Kidney capillary endothelial cell (primary cell): Measurements from ENCODE around the gene SESN1.
"Not testable (repeated sequence)": the region's sequence is repeated elsewhere in the genome, so short reads cannot be mapped to it uniquely, and the experiment has no call there.

Experiments used
- DNase-seq: peaks from one replicate; pipeline ENCODE4 v3.0.0-alpha.2; 2018; ENCODE audit warnings: low spot score

The SESN1 gene

DNA sequence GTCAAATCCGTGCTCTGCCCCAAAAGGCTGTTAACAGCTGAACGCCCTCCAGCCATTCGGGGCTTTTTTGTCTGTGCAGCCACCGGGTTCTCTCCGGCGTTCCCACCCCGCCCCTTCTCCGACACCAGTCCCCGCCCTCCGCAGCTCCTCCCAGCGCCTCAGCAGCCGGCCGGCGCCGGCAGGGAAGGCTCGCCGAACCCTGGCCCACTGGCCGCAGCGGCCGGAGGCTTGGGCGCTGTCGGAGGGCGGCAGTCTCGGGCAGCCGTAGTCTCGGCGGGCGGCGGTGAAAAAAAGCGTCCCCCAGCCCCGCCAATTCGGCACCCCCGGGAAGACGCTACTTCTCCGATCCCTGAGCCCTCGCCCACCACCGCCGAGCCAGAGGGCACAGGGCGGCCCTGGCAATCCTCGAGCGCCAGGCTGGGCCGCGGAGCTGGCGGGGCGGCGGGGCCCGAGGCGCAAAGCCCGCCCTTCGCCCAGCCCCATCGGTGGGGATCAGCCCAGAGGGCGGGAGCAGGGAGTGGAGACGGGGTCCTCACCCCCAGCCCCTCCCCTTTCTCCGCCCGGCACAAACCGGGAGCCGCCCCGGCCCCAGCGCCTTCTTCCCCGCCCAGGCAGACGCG is at the start of gene SESN1:
TSS of gene SESN1 (minus strand) at position 431 of the 620 bp plus-strand sequence. CDS start 773 bp downstream, outside the sequence.
- DNase-seq, result peak; percentile 85

DNA sequence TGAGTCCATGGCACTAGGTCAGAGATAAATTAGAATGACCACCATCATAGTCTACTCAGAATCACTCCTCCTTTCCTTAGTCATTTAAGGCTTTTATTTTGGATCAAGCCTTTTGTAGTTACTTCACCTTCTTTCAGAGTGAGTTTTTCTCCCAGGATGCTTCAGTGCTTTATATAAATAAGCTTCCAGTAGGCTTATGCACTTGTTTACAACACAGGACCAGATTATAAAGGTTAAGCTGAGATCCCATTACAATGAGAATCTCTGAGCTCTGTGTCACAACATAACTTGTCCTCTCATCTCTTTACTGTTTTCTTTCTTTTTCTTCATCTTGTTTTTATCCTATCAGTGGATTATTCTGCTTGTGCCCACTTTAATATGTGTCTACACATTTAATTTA is 48.5 kb upstream of the SESN1 start:
- no peak for DNase-seq

DNA sequence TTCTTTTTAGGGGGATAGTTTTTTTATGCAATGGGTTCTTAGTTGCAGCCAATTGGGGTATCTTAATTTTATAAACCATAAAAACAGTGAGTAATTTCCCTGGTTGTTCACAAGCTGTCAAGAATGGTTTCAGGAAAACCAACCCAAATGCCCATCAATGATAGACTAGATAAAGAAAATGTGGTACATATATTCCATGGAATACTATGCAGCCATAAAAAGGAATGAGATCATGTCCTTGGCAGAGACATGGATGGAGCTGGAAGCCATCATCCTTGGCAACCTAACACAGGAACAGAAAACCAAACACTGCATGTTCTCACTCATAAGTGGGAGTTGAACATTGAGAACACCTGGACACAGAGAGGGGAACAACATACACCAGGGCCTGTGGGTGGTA is 47.4 kb upstream of the SESN1 start:
- DNase-seq, result not testable (repeated sequence)

DNA sequence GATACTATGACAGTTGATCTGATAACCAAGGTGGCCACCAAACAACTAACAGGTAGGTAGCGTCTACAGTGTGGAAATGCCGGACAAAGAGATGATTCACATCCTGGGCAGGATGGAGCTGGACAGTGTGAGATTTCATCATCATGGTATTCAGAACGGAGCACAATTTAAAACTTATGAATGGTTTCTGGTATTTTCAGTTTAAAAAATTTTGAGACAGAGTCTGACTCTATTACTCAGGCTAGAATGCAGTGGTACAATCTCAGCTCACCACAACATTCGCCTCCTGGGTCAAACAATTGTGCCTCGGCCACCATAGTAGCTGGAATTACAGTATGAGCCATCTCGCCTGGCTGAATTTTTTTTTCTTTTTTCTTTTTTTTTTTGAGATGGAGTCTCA is 44.5 kb upstream of the SESN1 start:
- peak; percentile 43 for DNase-seq

DNA sequence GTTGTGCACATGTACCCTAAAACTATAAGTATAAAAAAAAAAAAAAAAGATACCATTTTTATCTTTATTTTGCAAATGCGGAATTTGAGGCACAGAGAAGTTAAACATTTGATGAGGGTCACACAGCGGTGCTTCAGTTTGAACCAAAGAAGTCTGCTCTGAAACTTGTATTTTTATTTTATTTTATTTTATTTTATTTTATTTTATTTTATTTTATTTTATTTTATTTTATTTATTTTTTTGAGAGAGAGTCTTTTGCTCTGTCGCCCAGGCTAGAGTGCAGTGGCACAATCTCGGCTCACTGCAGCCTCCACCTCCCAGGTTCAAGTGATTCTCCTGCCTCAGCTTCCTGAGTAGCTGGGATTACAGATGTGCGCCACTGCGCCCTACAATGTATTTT is 41.9 kb upstream of the SESN1 start:
- DNase-seq, result not testable (repeated sequence)

DNA sequence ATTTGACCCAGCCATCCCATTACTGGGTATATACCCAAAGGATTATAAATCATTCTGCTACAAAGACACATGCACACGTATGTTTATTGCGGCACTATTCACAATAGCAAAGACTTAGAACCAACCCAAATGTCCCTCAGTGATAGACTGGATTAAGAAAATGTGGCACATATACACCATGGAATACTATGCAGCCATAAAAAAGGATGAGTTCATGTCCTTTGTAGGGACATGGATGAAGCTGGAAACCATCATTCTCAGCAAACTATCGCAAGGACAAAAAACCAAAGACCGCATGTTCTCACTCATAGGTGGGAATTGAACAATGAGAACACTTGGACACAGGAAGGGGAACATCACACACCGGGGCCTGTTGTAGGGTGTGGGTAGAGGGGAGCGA is 41.4 kb upstream of the SESN1 start:
- DNase-seq, result not testable (repeated sequence)

DNA sequence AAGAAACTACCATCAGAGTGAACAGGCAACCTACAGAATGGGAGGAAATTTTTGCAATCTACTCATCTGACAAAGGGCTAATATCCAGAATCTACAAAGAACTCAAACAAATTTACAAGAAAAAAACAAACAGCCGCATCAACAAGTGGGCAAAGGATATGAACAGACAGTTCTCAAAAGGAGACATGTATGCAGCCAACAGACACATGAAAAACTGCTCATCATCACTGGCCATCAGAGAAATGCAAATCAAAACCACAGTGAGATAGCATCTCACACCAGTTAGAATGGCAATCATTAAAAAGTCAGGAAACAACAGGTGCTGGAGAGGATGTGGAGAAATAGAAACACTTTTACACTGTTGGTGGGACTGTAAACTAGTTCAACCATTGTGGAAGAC is 41.0 kb upstream of the SESN1 start:
- DNase-seq, result not testable (repeated sequence)

DNA sequence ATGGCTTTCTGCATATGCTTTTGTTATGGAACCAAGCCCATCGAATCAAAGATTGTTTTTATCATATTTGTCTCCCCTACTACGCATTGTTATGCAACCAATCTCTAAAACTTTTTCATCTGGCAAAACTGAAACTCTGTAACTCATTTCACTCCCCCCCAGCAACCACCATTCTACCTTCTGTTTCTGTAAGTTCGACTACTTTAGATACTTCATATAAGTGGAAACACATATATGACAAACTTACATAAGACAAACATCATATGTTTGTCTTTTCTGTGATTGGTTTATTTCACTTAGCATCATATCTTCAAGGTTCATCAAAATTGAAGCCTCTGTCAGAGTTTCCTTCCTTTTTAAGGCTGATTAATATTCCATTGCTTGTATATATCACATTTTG is 35.4 kb upstream of the SESN1 start:
- DNase-seq, result no peak

DNA sequence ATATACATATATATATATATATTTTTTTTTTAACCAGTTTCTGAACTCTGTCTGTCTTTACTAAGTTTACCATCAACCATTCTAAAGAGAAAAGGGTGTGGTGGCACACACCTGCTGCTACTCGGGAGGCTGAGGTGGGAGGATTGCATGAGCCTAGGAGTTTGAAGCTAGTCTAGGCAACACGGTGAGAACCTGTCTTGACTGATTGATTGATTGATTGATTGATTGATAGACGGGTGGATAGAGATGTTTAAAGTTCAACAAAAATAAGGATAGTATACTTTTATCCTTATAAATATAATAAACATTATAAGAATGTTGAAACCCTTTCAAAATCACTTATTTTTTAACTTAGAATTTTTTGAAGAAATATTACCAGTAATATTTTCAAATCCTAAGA is 30.9 kb upstream of the SESN1 start:
- DNase-seq, result no peak

DNA sequence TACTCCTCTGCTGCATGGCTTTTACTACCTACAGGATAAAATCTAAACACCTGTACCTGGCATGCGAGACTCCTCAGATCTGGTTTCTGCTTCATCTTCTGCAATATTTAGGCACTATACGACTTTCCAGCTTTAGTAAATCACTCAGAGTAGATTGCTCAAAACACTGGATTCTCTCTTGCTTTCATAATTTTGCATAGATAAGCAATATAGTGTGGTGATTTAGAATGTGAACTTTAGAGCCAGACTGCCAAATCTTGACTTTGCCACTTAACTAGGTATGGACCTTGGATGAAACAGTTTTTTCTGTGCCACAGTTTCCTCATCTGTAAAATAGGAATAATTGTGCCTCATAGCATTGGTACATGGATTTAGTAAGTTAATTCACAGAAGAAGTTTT is 29.6 kb upstream of the SESN1 start:
- DNase-seq, result no peak

DNA sequence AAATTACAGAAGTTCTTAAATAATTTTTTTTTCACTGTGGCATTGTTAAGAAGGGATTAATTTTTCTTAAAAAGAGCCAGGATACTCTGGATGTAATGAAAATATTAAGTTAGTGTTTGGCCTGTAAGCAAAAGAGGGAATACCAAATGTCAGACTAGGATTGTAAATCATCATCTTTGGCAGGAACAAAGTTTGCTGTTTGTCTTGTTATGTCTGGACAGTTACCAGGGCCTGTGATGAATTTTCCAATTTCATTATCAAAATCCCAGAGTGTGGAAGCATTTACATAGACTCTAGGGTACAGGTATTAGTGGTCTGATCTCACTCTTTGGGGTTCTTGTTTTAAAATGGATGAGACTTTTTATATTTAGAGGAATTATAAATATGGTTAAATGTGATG is 26.8 kb upstream of the SESN1 start:
- DNase-seq, result no peak

DNA sequence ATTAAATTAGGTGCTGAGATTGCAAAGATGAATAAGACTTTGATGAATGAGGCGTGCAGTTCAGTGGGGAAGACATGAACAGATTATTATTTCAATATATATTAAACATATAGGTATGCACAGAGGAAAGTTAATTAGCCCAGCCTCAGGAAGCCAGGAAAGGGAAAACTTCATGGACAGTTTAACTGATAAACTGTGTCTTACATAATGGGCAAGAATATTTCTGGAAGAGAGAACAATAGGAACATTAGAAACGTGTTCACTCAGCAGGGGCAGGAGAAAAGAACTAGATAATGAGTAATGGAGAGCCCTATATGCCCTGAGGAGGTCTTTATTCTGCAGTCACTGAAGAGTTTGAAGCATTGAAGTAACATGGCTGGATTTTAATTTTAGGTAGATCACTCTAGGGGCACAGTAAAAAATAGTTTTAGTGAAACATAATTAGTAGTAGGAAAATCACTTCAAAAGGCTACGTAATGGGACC is 24.3 kb upstream of the SESN1 start:
- DNase-seq, result no peak

DNA sequence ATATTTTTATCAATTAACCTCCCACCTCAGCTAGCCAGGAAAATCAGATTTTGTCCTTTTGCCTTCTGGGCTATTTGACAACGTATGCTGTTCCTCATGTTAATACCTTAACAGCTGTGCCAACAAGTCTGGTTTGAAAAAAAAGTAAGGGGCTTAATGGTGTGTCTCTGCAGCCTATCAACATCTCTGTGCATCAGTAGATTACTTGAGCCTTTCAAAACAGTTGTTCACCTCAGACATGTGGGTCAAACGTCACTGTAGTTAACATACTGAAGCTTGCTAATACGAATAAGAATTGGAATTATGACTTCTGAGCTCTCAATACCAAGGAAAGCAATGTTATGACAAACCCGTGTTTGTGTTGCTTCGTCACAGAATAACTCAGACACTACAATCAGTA is 23.7 kb upstream of the SESN1 start:
- DNase-seq, result no peak

DNA sequence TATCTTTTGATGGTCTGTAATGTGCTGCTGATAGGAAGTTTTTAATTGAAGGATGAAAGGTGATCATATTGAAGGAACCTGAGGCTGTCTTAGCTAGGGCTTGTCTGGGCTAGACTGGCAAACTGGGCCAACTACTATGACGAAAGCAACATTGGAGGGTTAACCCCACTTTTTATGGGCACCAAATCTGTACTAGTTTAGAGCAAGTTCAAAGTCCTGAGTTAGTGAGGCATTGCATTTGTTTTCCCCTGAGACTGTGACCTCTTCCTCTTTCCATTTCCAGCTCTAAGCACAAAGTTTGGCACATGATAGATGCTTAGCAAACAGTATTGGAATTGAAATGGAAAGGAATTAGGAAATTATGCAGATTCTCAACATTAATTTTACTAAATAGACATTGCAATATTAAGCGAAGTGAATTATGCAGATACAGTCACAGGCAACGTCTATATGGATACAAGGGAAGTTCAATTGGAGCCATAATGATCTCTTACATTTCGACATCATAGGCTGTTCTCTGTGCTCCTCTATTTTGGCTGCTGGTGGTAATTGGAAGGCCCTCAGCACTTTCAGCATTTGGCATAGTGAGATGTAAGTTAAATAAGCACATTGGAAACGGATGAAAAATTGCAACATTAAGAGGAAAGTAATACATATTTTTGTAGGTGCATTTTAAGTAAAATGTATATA is 22.8 kb upstream of the SESN1 start:
- DNase-seq, result no peak

DNA sequence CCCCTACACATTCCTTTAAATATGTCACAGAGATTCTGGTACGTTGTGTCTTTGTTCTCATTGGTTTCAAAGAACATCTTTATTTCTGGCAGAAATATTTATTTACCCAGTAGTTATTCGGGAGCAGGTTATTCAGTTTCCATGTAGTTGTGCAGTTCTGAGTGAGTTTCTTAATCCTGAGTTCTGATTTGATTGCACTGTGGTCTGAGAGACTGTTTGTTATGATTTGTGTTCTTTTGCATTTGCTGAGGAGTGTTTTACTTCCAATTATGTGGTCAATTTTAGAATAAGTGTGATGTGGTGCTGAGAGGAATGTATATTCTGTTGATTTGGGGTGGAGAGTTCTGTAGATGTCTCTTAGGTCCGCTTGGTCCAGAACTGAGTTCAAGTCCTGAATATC is 18.0 kb upstream of the SESN1 start:
- DNase-seq, result not testable (repeated sequence)

DNA sequence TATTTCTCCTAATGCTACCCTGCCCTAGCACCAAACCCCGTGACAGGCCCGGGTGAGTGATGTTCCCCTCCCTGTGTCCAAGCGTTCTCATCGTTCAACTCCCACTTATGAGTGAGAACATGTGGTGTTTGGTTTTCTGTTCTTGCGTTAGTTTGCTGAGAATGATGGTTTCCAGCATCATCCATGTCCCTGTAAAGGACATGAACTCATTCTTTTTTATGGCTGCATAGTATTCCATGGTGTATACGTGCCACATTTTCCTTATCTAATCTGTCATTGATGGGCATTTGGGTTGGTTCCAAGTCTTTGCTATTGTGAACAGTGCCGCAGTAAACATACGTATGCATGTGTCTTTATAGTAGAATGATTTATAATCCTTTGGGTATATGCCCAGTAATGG is 15.0 kb upstream of the SESN1 start:
- DNase-seq, result not testable (repeated sequence)

DNA sequence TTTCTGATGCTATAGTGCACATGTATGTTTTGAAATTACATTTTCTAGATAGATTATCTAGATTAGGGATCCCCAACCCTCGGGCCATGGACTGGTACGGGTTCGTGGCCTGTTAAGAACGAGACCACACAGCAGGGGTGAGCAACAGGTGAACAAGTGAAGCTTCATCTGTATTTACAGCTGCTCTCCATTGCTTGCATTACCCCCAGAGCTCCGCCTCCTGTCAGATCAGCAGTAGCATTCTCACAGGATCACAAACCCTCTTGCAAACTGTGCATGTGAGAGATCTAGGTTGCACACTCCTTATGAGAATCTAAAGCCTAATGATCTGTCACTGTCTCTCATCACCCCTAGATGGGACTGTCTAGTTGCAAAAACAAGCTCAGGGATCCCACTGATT is 11.0 kb upstream of the SESN1 start:
- no peak for DNase-seq

DNA sequence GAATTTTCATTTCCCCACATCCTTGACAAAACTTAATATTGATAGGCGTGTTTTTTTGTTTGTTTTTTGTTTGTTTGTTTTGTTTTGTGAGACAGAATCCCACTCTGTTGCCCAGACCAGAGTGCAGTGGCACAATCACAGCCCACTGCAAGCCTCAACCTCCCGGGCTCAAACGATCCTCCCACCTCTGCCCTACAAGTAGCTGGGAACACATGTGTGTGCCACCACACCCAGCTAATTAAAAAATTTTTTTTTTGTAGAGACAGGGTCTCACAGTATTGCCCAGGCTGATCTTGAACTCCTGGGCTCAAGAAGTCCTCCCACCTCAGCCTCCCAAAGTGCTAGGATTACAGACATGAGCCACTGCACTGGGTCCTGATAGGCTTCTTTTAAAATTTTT is 9.9 kb upstream of the SESN1 start:
- no peak for DNase-seq

DNA sequence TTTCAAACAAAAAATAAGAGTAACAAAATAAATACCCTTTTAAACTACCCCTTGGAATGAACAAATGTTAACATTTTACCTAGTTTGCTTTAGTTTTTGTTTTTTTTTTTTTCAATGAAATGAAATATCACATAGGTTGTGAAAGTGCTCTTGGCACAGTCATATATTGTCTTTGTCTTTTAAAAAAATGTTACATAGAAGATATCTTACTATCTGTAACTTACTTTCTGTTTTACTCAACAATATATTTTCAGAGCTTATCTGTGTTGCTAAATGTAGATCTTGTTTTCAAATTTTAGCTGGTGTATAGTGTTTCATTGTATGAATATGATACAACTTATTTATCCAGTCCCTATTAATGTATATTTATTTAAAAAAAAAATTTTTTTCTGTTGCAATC is 9.3 kb upstream of the SESN1 start:
- DNase-seq, result no peak

DNA sequence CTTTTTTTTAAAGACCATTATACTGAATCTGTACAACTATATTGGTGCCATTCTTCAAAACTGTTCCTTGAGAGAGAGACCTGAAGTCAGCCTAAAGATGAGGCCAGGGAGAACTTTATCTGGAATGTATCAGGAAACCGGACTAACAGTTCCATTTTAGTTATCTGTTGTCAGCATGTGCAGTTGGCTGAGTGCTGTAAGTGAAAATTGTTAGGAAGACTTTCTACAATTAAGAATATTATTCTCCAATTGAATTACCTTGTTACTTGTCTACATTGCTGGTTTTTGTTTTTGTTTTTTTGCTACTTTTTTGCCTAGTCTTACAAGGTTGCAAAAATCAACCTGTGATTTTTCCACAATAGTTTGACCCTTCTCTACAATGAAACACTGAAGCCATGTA is 8.1 kb upstream of the SESN1 start:
- no peak for DNase-seq

DNA sequence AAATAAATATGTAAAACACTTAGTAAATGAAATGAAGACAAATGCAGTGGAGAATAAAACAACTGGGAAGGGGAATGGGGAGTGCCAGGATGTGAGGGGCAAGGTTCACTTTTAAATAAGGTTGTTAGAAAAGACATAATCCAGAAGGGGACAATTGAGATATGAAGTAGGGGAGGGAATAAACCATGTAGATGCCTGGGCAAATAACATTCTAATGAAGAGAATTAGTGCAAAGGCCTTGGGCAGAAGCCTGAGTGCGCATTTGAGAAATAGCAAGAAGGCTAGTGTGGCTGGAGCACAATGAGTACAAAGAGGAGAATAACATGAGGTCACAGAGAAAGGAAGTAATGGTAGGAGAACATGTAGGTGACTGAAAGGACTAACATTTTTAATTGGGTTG is 3.0 kb upstream of the SESN1 start:
- DNase-seq, result no peak

DNA sequence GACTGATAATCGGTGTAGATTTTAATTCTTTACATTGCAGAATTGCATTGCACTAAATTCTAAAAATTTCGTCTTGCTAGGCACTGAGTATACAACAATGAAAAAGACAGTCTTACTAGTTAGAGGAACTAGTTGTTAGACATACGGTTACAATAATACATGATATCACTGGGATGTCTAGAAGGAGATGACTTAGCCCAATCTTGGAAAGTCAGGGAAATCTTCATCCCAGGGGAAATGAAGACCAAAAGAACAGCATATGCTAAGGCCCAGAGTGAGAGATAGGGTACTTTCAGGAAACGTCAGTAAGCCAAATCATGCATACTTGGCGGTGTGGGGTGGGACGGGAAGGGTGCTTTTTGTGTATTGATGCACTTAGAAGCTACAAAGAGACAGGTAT is 1.6 kb upstream of the SESN1 start:
- no peak for DNase-seq

DNA sequence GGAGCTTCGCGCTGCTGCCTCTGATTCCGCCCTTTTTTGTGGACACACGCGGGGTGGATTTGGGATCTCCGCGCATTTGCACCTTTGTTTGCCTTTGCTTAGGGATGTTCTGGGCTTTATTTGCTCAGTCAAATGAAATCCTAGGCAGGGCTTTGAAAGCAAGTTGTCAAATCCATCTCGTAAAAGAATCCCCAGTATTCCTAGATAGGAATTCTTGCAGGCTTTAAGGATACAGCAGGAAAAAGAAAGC is 1.1 kb upstream of the SESN1 start:
- DNase-seq, result no peak
